Fibroblast of lung (primary cell): ENCODE data around the gene SMAD4.
"Not testable (repeated sequence)": the region's sequence is repeated elsewhere in the genome, so short reads cannot be mapped to it uniquely, and the experiment has no call there.

Experiments used
- CTCF ChIP-seq, 2 donors: IDR thresholded peaks in 1 of 2; conservative IDR thresholded peaks in 1 of 2; 1 replicate in 1 of 2; 2 replicates in 1 of 2; pipeline ENCODE4 v1.5.1; 2011 to 2012; ENCODE audit warnings: low read length in 2 of 2, control low read depth in 1 of 2, inconsistent platforms in 1 of 2, low read depth in 1 of 2, mild to moderate bottlenecking in 1 of 2
- EZH2 ChIP-seq: IDR thresholded peaks from 2 replicates; pipeline ENCODE4 v1.5.1; 2012; ENCODE audit warnings: low read length, control low read depth, mild to moderate bottlenecking; ENCODE audit errors: missing control alignments

GRCh38 chr18:51119561-51119960, 89.5 kb downstream of the SMAD4 start:
- not testable (repeated sequence) for TF ChIP-seq CTCF (conservative IDR thresholded peaks at IDR 0.05 in 1 of 2, IDR thresholded peaks at IDR 0.05 in 1 of 2; ENCODE audit: low read depth in 1 of 2, low read length in 2 of 2); EZH2
